PFSK-1 (cell line): ENCODE results near the gene NTN3.

Experiments used
- FOXP2 ChIP-seq: optimal IDR thresholded peaks from 2 replicates; pipeline ENCODE3; 2011; ENCODE audit warnings: borderline replicate concordance, control low read depth, inconsistent platforms; ENCODE audit not compliant: insufficient read depth; ENCODE audit errors: extremely low read length, extremely low read depth
- POLR2AphosphoS5 ChIP-seq: IDR thresholded peaks from 2 replicates; pipeline ENCODE4 v1.6.1; 2012; ENCODE audit warnings: low read depth, mild to moderate bottlenecking, control low read depth, low read length, moderate library complexity
- SIN3A ChIP-seq: IDR thresholded peaks from 2 replicates; pipeline ENCODE4 v1.6.1; 2012; ENCODE audit warnings: mild to moderate bottlenecking, low read length, moderate library complexity, borderline replicate concordance; ENCODE audit not compliant: insufficient read depth
- TAF1 ChIP-seq: IDR thresholded peaks from 2 replicates; pipeline ENCODE4 v1.6.1; 2012; ENCODE audit warnings: low read length, control low read depth, borderline replicate concordance; ENCODE audit not compliant: insufficient read depth
- TF ChIP-seq, protein P1 (sequence below), 2 experiments: IDR thresholded peaks; 2 replicates each; pipeline versions ENCODE4 v1.6.1 to v1.8.0; 2011 to 2012; ENCODE audit warnings: low read depth in 2 of 2, low read length in 2 of 2, control low read depth in 1 of 2, inconsistent platforms in 1 of 2, mild to moderate bottlenecking in 1 of 2, moderate library complexity in 1 of 2; ENCODE audit not compliant: insufficient read depth in 1 of 2

The NTN3 gene

DNA sequence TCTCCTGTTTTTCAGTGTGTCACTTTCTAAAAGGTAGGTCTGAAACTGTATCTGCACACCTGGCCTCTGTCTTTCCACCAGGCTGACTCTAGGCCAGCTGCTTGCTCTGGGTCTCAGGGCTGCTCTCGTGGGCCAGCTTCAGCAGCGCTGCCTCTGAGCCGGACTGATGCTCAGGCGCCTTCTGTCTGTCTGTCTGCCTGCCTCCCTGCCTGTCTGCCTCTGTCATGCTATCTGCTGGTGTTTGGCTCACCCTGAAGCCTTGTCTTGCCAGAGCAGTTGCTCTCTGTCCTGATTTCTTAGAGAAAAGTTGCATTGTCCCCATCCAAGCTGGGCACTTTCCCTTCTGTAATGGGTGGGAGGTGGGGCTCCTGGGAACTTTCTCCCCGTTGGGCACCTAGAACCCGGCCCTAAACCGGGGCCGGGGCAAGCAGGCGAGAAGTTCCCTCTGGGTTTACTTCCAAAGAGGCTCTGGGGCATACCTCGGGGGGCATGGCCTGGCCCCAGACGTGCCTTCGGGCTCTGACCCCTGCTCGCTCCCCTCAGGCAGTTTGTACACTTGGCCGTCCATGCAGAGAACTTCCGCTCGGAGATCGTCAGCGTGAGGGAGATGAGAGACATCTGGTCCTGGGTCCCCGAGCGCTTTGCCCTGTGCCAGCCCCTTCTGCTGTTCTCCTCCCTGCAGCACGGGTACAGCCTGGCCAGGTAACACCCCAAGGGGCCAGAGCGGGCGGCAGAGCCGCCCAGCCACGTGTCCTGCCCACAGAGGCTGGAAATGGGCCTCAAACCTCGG is 26.8 kb downstream of the NTN3 start:
- no peak for TF ChIP-seq SIN3A
- TF ChIP-seq, protein P1, sequence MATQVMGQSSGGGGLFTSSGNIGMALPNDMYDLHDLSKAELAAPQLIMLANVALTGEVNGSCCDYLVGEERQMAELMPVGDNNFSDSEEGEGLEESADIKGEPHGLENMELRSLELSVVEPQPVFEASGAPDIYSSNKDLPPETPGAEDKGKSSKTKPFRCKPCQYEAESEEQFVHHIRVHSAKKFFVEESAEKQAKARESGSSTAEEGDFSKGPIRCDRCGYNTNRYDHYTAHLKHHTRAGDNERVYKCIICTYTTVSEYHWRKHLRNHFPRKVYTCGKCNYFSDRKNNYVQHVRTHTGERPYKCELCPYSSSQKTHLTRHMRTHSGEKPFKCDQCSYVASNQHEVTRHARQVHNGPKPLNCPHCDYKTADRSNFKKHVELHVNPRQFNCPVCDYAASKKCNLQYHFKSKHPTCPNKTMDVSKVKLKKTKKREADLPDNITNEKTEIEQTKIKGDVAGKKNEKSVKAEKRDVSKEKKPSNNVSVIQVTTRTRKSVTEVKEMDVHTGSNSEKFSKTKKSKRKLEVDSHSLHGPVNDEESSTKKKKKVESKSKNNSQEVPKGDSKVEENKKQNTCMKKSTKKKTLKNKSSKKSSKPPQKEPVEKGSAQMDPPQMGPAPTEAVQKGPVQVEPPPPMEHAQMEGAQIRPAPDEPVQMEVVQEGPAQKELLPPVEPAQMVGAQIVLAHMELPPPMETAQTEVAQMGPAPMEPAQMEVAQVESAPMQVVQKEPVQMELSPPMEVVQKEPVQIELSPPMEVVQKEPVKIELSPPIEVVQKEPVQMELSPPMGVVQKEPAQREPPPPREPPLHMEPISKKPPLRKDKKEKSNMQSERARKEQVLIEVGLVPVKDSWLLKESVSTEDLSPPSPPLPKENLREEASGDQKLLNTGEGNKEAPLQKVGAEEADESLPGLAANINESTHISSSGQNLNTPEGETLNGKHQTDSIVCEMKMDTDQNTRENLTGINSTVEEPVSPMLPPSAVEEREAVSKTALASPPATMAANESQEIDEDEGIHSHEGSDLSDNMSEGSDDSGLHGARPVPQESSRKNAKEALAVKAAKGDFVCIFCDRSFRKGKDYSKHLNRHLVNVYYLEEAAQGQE (IDR thresholded peaks at IDR 0.05; ENCODE audit: insufficient read depth in 1 of 2, low read depth in 2 of 2, low read length in 2 of 2) = no peak
- no peak for TF ChIP-seq FOXP2
- TF ChIP-seq POLR2AphosphoS5 = no peak
- no peak for TF ChIP-seq TAF1

DNA sequence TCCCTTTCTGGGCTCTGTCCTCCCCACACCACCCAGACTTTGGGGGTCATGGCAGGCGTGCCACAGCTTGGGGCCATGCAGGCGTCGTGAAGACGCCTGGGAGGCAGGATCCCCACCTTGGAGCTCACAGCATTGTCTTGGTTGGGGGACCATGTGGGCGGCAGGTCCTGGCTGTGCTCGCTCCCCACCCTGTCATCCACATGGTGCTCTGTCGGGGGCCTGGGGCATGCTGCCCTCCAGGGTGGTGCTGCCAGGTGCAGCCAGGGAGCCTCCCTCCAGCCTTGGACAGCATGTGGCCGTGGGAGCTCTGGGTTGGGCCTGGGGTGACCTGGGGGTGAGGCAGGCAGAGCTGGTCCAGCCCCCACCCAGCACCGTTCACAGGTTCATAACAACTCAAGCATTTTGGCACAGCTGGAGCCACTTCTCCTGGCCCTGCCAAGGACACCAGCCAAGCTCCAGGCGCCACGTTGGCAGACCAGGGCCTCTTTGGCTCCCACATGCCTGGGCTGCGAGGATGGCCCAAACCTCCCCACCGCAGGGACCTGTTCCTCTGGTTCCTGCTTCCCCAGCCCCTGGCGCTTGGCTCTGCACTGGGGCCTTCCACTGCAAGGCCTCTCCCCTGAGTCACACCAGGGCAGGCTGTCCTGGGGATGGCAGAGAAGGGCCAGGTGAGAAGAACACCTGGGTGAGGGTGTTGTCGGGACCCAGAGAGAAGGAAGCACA is 27.6 kb downstream of the NTN3 start:
- no peak for TF ChIP-seq TAF1
- TF ChIP-seq POLR2AphosphoS5 = no peak
- TF ChIP-seq, protein P1 (IDR thresholded peaks at IDR 0.05; ENCODE audit: insufficient read depth in 1 of 2, low read depth in 2 of 2, low read length in 2 of 2) = no peak
- no peak for TF ChIP-seq FOXP2
- no peak for TF ChIP-seq SIN3A

DNA sequence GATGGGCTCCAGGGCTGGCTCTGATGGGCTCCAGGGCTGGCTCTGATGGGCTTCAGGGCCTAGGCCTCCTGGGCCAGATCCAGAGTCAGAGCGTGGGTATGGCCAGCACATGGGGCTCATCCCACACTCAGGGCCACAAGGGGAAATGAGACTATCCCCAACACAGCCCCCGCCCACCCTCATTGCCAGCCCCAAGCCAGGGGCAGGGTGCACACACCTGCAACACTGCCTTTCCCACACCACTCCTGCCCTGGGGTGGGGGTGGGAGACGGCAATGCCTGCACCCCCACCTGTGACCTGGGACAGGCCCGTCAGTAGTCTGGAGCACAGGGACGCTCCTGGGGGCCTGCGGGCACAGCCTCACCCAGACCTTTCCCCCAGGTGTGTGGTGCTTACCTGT is 28.4 kb downstream of the NTN3 start:
- TF ChIP-seq POLR2AphosphoS5 = no peak
- TF ChIP-seq, protein P1 (IDR thresholded peaks at IDR 0.05; ENCODE audit: insufficient read depth in 1 of 2, low read depth in 2 of 2, low read length in 2 of 2) = no peak
- no peak for TF ChIP-seq SIN3A
- no peak for TF ChIP-seq FOXP2
- TF ChIP-seq TAF1 = no peak

DNA sequence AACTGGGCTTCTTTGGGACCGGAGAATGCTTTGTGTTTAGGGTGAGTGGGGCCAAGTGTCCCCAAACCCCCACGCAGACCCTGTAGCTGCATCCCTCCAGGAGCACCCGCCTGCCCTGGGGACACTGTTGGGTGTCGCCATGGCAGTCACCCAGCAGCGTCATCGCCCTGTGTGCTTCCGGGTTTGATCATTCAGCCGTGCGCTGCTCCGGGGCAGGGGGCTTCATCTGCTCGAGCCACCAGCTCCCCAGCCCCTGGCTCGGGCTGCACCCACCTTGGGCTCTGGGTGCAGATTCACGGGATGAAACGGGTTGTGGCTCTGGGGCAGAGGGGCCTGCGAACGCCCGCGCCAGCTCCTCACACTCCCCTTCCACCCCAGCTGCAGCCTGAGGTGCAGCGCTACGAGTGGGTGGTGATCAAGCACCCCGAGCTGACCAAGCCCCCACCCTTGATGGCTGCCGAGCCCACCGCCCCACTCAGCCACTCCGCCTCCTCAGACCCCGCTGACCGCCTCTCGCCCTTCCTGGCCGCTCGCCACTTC is 28.9 kb downstream of the NTN3 start:
- TF ChIP-seq FOXP2 = no peak
- no peak for TF ChIP-seq SIN3A
- TF ChIP-seq POLR2AphosphoS5 = no peak
- TF ChIP-seq, protein P1 (IDR thresholded peaks at IDR 0.05; ENCODE audit: insufficient read depth in 1 of 2, low read depth in 2 of 2, low read length in 2 of 2) = no peak
- TF ChIP-seq TAF1 = no peak
